ENCODE results near the gene EIPR1. TPM values are rescaled to one million over a fixed set of nuclear protein-coding genes. Genes with fewer than 3 reads are reported as not detected.

Gene EIPR1
- total and polyA plus RNA-seq, 2 of the 4 experiments (the other 2 are of a cell fraction) = 46.5 to 67.4 TPM

GRCh38 chr2:3348767-3349166, 28.9 kb downstream of the EIPR1 start:
- H4K91ac ChIP-seq (ENCODE audit: insufficient read depth, low read depth, low read length) = no peak overlapping the region
- in situ Hi-C loops (cut with MboI; ENCODE audit: low sequenced_read_pairs) (no loop called here), intact Hi-C loops (cut with micrococcal nuclease) (no loop called here), dilution Hi-C loops (cut with HindIII; ENCODE audit: low sequenced_read_pairs, unreplicated experiment) (no loop called here)
- H3K23ac ChIP-seq (ENCODE audit: low read depth, low read length) = no peak overlapping the region
- H2BK20ac ChIP-seq (ENCODE audit: low read depth, low read length) = no peak overlapping the region
- H2AFZ ChIP-seq (replicated peaks; ENCODE audit: low read length, poor library complexity) = no peak overlapping the region
- H3K36me3 ChIP-seq (ENCODE audit: control insufficient read depth, insufficient read depth, low read length) = peaks cover 7% of the 10 kb centered on the region
- H3K9me3 ChIP-seq (ENCODE audit: control insufficient read depth, insufficient read depth, low read length) = no peaks in the 10 kb centered on the region
- DNase-seq (no peak), ATAC-seq (ENCODE audit: low read depth) (no peak)
- no peak overlapping the region for H3K4me3 ChIP-seq (ENCODE audit: insufficient read depth, low read depth, low read length)
- no peak overlapping the region for H2BK5ac ChIP-seq (ENCODE audit: low read depth, low read length, poor library complexity, severe bottlenecking)
- 95% methylated on average over 4 of the region's 12 CpGs; no CpG with 5 or more reads in 1 of the 2 experiments for WGBS, 2 experiments (ENCODE audit: extremely low coverage in 2 of 2, insufficient read length in 1 of 2)
- H3K56ac ChIP-seq (ENCODE audit: extremely low read depth, insufficient read depth, low read length) = no peak overlapping the region
- no peak overlapping the region for H3K14ac ChIP-seq (replicated peaks; ENCODE audit: low read depth, low read length)
- H3K9me1 ChIP-seq (ENCODE audit: insufficient read depth, low read length) = 0 out of 2 replicates have a peak, but pooled peaks cover 7% of the 10 kb centered on the region
- no peak overlapping the region for H3K4me2 ChIP-seq (ENCODE audit: low read depth, low read length)
- H2BK120ac ChIP-seq (ENCODE audit: low read depth, low read length) = no peak overlapping the region
- H3K79me1 ChIP-seq (ENCODE audit: low read depth in 1 of 2, low read length in 2 of 2) = peaks cover 0 to 6% of the 10 kb centered on the region in 2 experiments; a peak in 2 of 4 replicates
- CTCF ChIA-PET = no interaction called here
- H4K20me1 ChIP-seq (ENCODE audit: insufficient read depth, low read length) = no peaks in the 10 kb centered on the region
- no peak overlapping the region for H2BK15ac ChIP-seq (ENCODE audit: low read depth, low read length)
- BruUV-seq (replicated peaks) = no TSS peak
- no peak overlapping the region for H4K5ac ChIP-seq (ENCODE audit: low read depth, low read length)
- H3K4me1 ChIP-seq (ENCODE audit: control insufficient read depth, insufficient read depth, low read length) = peaks cover 2% of the 10 kb centered on the region; the same call in 1 of the 2 replicates
- TF ChIP-seq RFX5 (IDR thresholded peaks at IDR 0.05; ENCODE audit: low read depth, low read length) (no peak), RAD21 (IDR thresholded peaks at IDR 0.05; ENCODE audit: low read length) (no peak), POLR2A (IDR thresholded peaks at IDR 0.05; ENCODE audit: low read depth, low read length) (no peak), SMC3 (IDR thresholded peaks at IDR 0.05; ENCODE audit: low read depth, low read length) (no peak), CTCF (conservative IDR thresholded peaks at IDR 0.05; ENCODE audit: low read depth, low read length) (no peak), NFE2L2 (IDR thresholded peaks at IDR 0.05; ENCODE audit: low read depth, low read length) (no peak), ELK1 (IDR thresholded peaks at IDR 0.05; ENCODE audit: borderline replicate concordance, low read depth, low read length) (no peak), USF2 (IDR thresholded peaks at IDR 0.05; ENCODE audit: low read depth, low read length) (no peak), RCOR1 (IDR thresholded peaks at IDR 0.05; ENCODE audit: insufficient replicate concordance, low read length) (no peak), BHLHE40 (IDR thresholded peaks at IDR 0.05; ENCODE audit: low read depth, low read length) (no peak), MXI1 (IDR thresholded peaks at IDR 0.05; ENCODE audit: borderline replicate concordance, low read depth, low read length) (no peak), FOS (IDR thresholded peaks at IDR 0.05; ENCODE audit: low read depth, low read length) (no peak), MAFK (IDR thresholded peaks at IDR 0.05; ENCODE audit: low read depth, low read length) (no peak), CHD1 (IDR thresholded peaks at IDR 0.05; ENCODE audit: low read depth, low read length) (no peak)
- no peak overlapping the region for H3K27ac ChIP-seq (ENCODE audit: insufficient read depth, low read length)
- H3K9ac ChIP-seq (ENCODE audit: low read depth, low read length) = no peak overlapping the region
- H2AK5ac ChIP-seq (ENCODE audit: low read depth, low read length) = no peak overlapping the region
- peak overlapping the region; percentile 16 for H2AK9ac ChIP-seq (replicated peaks; ENCODE audit: low read depth, low read length, poor library complexity)
- H3K4ac ChIP-seq (ENCODE audit: low read depth, low read length) = no peak overlapping the region
- H3K18ac ChIP-seq (ENCODE audit: low read depth, low read length) = no peak overlapping the region
- no peaks in the 10 kb centered on the region for H3K27me3 ChIP-seq (ENCODE audit: control insufficient read depth, insufficient read depth, low read length)
- POLR2A ChIA-PET (ENCODE audit: unreplicated experiment) = no interaction called here
- H4K8ac ChIP-seq (ENCODE audit: low read depth in 2 of 2, low read length in 2 of 2) = no peak overlapping the region

Data from IMR-90 (cell line).